ENCODE data around the gene TPMT. TPM values are rescaled to one million over a fixed set of nuclear protein-coding genes. Genes with fewer than 3 reads are reported as not detected.

Gene TPMT
- total RNA-seq, 4 donors from 2014 or later: 6.3 to 9.6 (median 8.4) TPM

DNA sequence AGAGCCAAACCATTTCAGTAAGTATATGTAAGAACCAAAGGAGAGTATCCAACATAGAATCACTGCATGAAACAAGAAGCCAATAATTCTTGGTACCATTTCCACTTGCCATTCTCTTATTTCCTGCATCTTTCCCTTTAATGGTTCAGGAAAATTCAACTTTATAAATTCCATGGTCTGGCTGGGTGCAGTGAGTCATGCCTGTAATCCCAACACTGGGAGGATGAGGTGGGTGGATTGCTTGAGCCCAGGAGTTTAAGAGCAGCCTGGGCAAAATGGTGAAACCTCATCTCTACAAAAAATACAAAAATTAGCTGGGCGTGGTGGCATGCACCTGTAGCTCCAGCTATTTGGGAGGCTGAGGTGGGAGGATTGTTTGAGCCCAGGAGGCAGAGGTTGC is 53.6 kb downstream of the TPMT start:
- TF ChIP-seq POLR2A (IDR thresholded peaks at IDR 0.05; ENCODE audit: low read depth): no peak
- no peak for TF ChIP-seq EP300 (IDR thresholded peaks at IDR 0.05)
- TF ChIP-seq, protein P1, sequence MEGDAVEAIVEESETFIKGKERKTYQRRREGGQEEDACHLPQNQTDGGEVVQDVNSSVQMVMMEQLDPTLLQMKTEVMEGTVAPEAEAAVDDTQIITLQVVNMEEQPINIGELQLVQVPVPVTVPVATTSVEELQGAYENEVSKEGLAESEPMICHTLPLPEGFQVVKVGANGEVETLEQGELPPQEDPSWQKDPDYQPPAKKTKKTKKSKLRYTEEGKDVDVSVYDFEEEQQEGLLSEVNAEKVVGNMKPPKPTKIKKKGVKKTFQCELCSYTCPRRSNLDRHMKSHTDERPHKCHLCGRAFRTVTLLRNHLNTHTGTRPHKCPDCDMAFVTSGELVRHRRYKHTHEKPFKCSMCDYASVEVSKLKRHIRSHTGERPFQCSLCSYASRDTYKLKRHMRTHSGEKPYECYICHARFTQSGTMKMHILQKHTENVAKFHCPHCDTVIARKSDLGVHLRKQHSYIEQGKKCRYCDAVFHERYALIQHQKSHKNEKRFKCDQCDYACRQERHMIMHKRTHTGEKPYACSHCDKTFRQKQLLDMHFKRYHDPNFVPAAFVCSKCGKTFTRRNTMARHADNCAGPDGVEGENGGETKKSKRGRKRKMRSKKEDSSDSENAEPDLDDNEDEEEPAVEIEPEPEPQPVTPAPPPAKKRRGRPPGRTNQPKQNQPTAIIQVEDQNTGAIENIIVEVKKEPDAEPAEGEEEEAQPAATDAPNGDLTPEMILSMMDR (IDR thresholded peaks at IDR 0.05): no peak
- TF ChIP-seq POLR2AphosphoS5 (IDR thresholded peaks at IDR 0.05): no peak

DNA sequence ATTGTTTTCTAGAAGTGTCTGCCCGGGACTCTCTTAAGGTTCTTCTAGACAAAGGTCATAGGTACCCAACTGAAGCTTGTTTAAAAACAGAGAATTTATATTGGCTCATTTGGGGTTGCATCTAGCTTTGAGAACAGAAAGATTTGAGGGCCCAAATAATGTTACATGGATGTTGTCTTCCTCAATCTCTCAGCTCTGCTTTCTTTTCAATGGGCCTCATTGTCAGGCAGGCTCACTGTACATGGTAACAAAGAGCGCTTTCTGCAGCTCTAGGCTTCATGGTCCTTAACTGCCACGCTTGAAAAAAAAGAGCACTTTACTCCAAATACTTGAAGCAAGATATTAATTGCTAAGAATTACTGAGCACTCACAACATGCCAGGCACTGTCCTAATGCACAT is 54.6 kb downstream of the TPMT start:
- Histone ChIP-seq H3K9me3 (no peaks in the 10 kb centered on the region), H3K4me3 (no peak overlapping the region), H3K36me3 (no peaks in the 10 kb centered on the region), H3K4me1 (no peaks in the 10 kb centered on the region), H3K27me3 (no peaks in the 10 kb centered on the region), H3K27ac (replicated peaks in 1 of 4) (no peak overlapping the region)
- no peak for DNase-seq (ENCODE audit: extremely low spot score)
- intact Hi-C loops (cut with DNase I): no loop called here
- TF ChIP-seq EP300 (IDR thresholded peaks at IDR 0.05) (no peak), POLR2AphosphoS5 (IDR thresholded peaks at IDR 0.05) (no peak), POLR2A (IDR thresholded peaks at IDR 0.05; ENCODE audit: low read depth) (no peak)
- TF ChIP-seq, protein P1 (IDR thresholded peaks at IDR 0.05): no peak
- WGBS: 88% methylated on average over 3 of the region's 3 CpGs

More for the DNA sequence above, 53.6 kb downstream of the TPMT start:
- Histone ChIP-seq H3K36me3 (no peaks in the 10 kb centered on the region), H3K27ac (replicated peaks in 1 of 4) (no peak overlapping the region), H3K4me3 (no peak overlapping the region), H3K4me1 (no peaks in the 10 kb centered on the region), H3K27me3 (no peaks in the 10 kb centered on the region), H3K9me3 (no peaks in the 10 kb centered on the region)
- DNase-seq (ENCODE audit: extremely low spot score): no peak
- WGBS: 77% methylated on average over 1 of the region's 1 CpG
- intact Hi-C loops (cut with DNase I): no loop called here

DNA sequence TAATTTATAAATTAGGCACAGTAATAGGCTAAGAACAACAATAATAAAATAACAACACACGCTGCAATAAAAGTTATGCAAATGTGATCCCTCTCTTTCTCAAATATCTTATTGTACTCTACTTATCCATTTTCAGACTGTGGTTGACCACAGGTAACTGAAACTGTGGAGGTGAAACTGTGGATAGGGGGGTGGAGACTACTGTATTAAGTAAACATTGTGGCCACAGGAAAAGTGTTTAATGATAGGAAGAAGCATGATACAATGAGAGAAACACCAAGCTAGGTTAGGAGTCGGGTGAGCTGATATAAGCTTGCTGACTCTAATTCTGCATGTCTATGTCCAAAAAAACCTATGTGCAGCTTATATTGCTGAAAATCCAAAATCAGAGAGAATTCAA is 55.4 kb downstream of the TPMT start:
- Histone ChIP-seq H3K4me1 (no peaks in the 10 kb centered on the region), H3K36me3 (no peaks in the 10 kb centered on the region), H3K27me3 (no peaks in the 10 kb centered on the region), H3K27ac (replicated peaks in 1 of 4) (no peak overlapping the region), H3K9me3 (no peaks in the 10 kb centered on the region), H3K4me3 (no peak overlapping the region)
- TF ChIP-seq, protein P1 (IDR thresholded peaks at IDR 0.05): no peak
- TF ChIP-seq EP300 (IDR thresholded peaks at IDR 0.05) (no peak), POLR2AphosphoS5 (IDR thresholded peaks at IDR 0.05) (no peak), POLR2A (IDR thresholded peaks at IDR 0.05; ENCODE audit: low read depth) (no peak)
- no peak for DNase-seq (ENCODE audit: extremely low spot score)
- intact Hi-C loops (cut with DNase I): no loop called here
- 90% methylated on average over 2 of the region's 2 CpGs for WGBS

DNA sequence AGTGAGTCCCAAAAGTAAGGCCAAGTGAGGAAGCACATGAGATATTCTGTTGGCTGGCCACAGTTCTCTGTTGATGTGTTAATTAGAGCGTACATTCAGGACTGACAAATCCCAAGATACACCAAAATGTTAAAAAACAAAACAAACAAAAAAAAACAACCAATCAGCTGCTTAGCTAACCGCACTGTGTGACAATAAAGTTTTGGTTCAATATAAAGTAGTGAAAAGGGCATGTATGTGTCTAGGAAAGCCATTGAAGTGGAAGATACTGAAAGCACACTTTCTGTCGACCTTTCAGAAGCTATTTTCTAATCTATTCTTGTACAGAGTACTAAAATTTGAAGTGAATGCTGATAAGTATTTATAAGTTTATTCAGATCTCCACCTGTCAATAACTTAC is 58.5 kb downstream of the TPMT start:
- H3K27me3 ChIP-seq: no peaks in the 10 kb centered on the region
- TF ChIP-seq POLR2A (IDR thresholded peaks at IDR 0.05; ENCODE audit: low read depth): no peak
- TF ChIP-seq EP300 (IDR thresholded peaks at IDR 0.05): no peak
- TF ChIP-seq POLR2AphosphoS5 (IDR thresholded peaks at IDR 0.05): no peak
- TF ChIP-seq, protein P1 (IDR thresholded peaks at IDR 0.05): no peak
- no peaks in the 10 kb centered on the region for H3K36me3 ChIP-seq
- H3K9me3 ChIP-seq: no peaks in the 10 kb centered on the region
- intact Hi-C loops (cut with DNase I): no loop called here
- H3K27ac ChIP-seq (replicated peaks in 1 of 4): no peak overlapping the region
- no peak for DNase-seq (ENCODE audit: extremely low spot score)
- H3K4me3 ChIP-seq: no peak overlapping the region
- H3K4me1 ChIP-seq: no peaks in the 10 kb centered on the region
- WGBS: 95% methylated on average over 3 of the region's 3 CpGs

DNA sequence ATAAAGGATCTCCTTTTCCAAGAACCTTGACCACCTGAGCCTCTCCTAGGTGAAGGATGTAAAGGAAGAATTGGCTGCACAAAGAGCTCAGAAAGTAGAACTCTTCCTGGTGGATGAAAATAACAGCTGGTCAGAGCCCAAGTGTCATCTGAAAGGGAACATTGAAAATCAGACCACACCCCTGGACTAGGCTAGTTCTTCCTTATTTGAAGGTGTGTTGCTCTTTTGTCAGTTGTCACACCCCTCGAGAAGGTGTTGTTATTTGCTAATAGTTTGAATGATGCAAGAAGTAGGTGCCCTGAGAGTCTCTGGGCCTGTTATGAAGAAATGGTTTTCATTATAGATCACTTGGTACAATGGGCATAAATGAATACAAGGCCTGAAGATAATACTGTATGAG is 63.5 kb downstream of the TPMT start:
- intact Hi-C loops (cut with DNase I): no loop called here
- TF ChIP-seq POLR2AphosphoS5 (IDR thresholded peaks at IDR 0.05): no peak
- TF ChIP-seq, protein P1 (IDR thresholded peaks at IDR 0.05): no peak
- no peak for TF ChIP-seq EP300 (IDR thresholded peaks at IDR 0.05)
- no peak for TF ChIP-seq POLR2A (IDR thresholded peaks at IDR 0.05; ENCODE audit: low read depth)

More for the DNA sequence above, 63.5 kb downstream of the TPMT start:
- WGBS: 100% methylated on average over 1 of the region's 1 CpG
- H3K4me3 ChIP-seq: no peak overlapping the region
- no peaks in the 10 kb centered on the region for H3K36me3 ChIP-seq
- no peaks in the 10 kb centered on the region for H3K9me3 ChIP-seq
- H3K27me3 ChIP-seq: no peaks in the 10 kb centered on the region
- H3K4me1 ChIP-seq: no peaks in the 10 kb centered on the region
- no peak for DNase-seq (ENCODE audit: extremely low spot score)
- H3K27ac ChIP-seq (replicated peaks in 1 of 4): no peak overlapping the region

Data from esophagus muscularis mucosa (tissue), 4 donors.